Coronary artery (tissue), 2 donors: ENCODE data around the gene HCAR2.

Source experiments
- DNase-seq: peaks from one replicate; pipeline ENCODE4 v3.0.0-alpha.2; 2017; ENCODE audit warnings: low spot score
- H3K27ac ChIP-seq, 2 donors: fragments of 200-600 bp; sonication (generic); one replicate each; pipeline ENCODE4 v1.5.1; 2016 to 2019
- H3K4me3 ChIP-seq: fragments of 200-600 bp; sonication (generic); 2 replicates; pipeline ENCODE4 v1.5.1; 2016; ENCODE audit warnings: mild to moderate bottlenecking, moderate library complexity
- CTCF ChIP-seq: fragments of 200-600 bp; sonication (generic); IDR thresholded peaks from one replicate; pipeline ENCODE4 v1.5.1; 2019; ENCODE audit warnings: antibody characterized with exemption

HCAR2 gene

GRCh38 chr12:122672515-122672914, 30.6 kb downstream of the HCAR2 start:
- no peak overlapping the region for H3K4me3 ChIP-seq
- DNase-seq, result no peak
- no peak for TF ChIP-seq CTCF
- no peak overlapping the region for H3K27ac ChIP-seq

- DNase-seq, result no peak
- no peak overlapping the region for H3K27ac ChIP-seq
- TF ChIP-seq CTCF, result no peak
These were observed 33.6 kb downstream of the HCAR2 start for GRCh38 chr12:122669397-122670070.

DNA sequence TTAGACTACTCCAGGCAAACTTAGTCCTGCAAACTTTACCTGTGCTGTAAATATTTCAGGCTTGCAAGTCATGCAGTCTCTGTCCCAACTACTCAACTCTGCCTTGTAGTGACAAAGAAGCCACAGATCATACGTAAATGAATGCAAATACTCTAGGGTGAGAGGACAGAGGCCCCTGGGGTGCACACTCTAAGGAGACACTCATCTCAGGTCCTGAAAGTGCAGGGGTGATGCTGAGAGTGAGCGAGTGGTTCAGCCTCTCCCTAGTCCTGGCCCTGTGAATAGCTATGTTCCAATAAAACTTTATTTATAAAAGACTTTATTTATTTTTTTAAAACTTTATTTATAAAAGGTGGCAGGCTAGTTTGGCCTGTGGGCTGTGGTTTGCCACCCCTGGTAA, 34.9 kb downstream of the HCAR2 start:
- TF ChIP-seq CTCF, result no peak
- H3K4me3 ChIP-seq, result no peak overlapping the region

More at GRCh38 chr12:122669397-122670070, 33.6 kb downstream of the HCAR2 start:
- H3K4me3 ChIP-seq, result no peak overlapping the region

GRCh38 chr12:122665759-122666158, 37.4 kb downstream of the HCAR2 start:
- Histone ChIP-seq H3K4me3 (no peak overlapping the region), H3K27ac (no peak overlapping the region)
- no peak for DNase-seq
- no peak for TF ChIP-seq CTCF

More for the DNA sequence above, 34.9 kb downstream of the HCAR2 start:
- no peak for DNase-seq
- no peak overlapping the region for H3K27ac ChIP-seq

- no peak for DNase-seq
- no peak for TF ChIP-seq CTCF
- Histone ChIP-seq H3K4me3 (no peak overlapping the region), H3K27ac (no peak overlapping the region)
These were observed 37.8 kb downstream of the HCAR2 start for GRCh38 chr12:122665349-122665748.

GRCh38 chr12:122661938-122662337, 41.2 kb downstream of the HCAR2 start:
- Histone ChIP-seq H3K27ac (no peak overlapping the region), H3K4me3 (no peak overlapping the region)
- no peak for DNase-seq
- no peak for TF ChIP-seq CTCF

- DNase-seq, result no peak
- no peak overlapping the region for H3K27ac ChIP-seq
- no peak overlapping the region for H3K4me3 ChIP-seq
- no peak for TF ChIP-seq CTCF
These were observed 41.9 kb downstream of the HCAR2 start for GRCh38 chr12:122661246-122661645.
